Liver (tissue), 9 donors: ENCODE measurements around the gene FXYD4. TPM values are rescaled to one million over a fixed set of nuclear protein-coding genes. Genes with fewer than 3 reads are reported as not detected.

Source experiments
- DNase-seq: peaks from one replicate; pipeline ENCODE4 v3.0.0-alpha.2; 2017; ENCODE audit warnings: low spot score
- H3K27ac ChIP-seq, 2 donors: one replicate each; pipeline ENCODE4 v1.7.0; 2013; ENCODE audit warnings: inconsistent platforms in 2 of 2, low read length in 2 of 2, control low read depth in 1 of 2, low read depth in 1 of 2, mild to moderate bottlenecking in 1 of 2
- H3K27me3 ChIP-seq, 4 donors: one replicate each; pipeline versions ENCODE4 v1.6.1 to v1.7.0; 2013; ENCODE audit warnings: low read length in 3 of 4, inconsistent platforms in 1 of 4, mild to moderate bottlenecking in 1 of 4, moderate library complexity in 1 of 4; ENCODE audit not compliant: control insufficient read depth in 4 of 4, insufficient read depth in 4 of 4
- H3K36me3 ChIP-seq, 4 donors: one replicate each; pipeline versions ENCODE4 v1.6.1 to v1.7.0; 2013; ENCODE audit warnings: low read length in 3 of 4, mild to moderate bottlenecking in 3 of 4, low read depth in 1 of 4, moderate library complexity in 1 of 4; ENCODE audit not compliant: control insufficient read depth in 4 of 4, insufficient read depth in 3 of 4
- H3K4me1 ChIP-seq, 4 donors: one replicate each; pipeline versions ENCODE4 v1.6.1 to v1.7.0; 2013; ENCODE audit warnings: low read length in 3 of 4, mild to moderate bottlenecking in 3 of 4, moderate library complexity in 1 of 4; ENCODE audit not compliant: control insufficient read depth in 4 of 4, insufficient read depth in 4 of 4
- H3K4me3 ChIP-seq, 3 donors: one replicate each; pipeline versions ENCODE4 v1.6.1 to v1.7.0; 2013; ENCODE audit warnings: low read length in 3 of 3, control low read depth in 1 of 3, low read depth in 1 of 3, mild to moderate bottlenecking in 1 of 3
- H3K9ac ChIP-seq, 2 donors: one replicate each; pipeline ENCODE4 v1.7.0; 2013; ENCODE audit warnings: low read length in 2 of 2, mild to moderate bottlenecking in 2 of 2, moderate library complexity in 2 of 2, control low read depth in 1 of 2, low read depth in 1 of 2
- H3K9me3 ChIP-seq, 4 donors: one replicate each; pipeline versions ENCODE4 v1.6.1 to v1.7.0; 2013; ENCODE audit warnings: low read length in 3 of 4; ENCODE audit not compliant: control insufficient read depth in 4 of 4
- ATF3 ChIP-seq: IDR thresholded peaks from 2 replicates; pipeline ENCODE4 v1.6.1; 2016; ENCODE audit warnings: antibody characterized with exemption
- CTCF ChIP-seq: fragments of 150-350 bp; IDR thresholded peaks from 2 replicates; pipeline ENCODE4 v1.5.1; 2017; ENCODE audit warnings: improper control_type of control experiment, low read depth, low read length; ENCODE audit not compliant: missing input control
- EGR1 ChIP-seq, 2 donors: IDR thresholded peaks; 2 replicates each; pipeline ENCODE4 v1.6.1; 2016 to 2018; ENCODE audit warnings: antibody characterized with exemption in 2 of 2, low read depth in 2 of 2
- FOXA1 ChIP-seq: IDR thresholded peaks from 2 replicates; pipeline ENCODE4 v1.6.1; 2016; ENCODE audit warnings: antibody characterized with exemption
- GABPA ChIP-seq, 2 donors: IDR thresholded peaks in 1 of 2; conservative IDR thresholded peaks in 1 of 2; 2 replicates each; pipeline ENCODE4 v1.6.1; 2016; ENCODE audit warnings: antibody characterized with exemption in 2 of 2, mild to moderate bottlenecking in 1 of 2, moderate library complexity in 1 of 2
- HNF4G ChIP-seq: IDR thresholded peaks from 2 replicates; pipeline ENCODE4 v1.6.1; 2016; ENCODE audit warnings: antibody characterized with exemption
- JUND ChIP-seq, 2 donors: IDR thresholded peaks; 2 replicates each; pipeline ENCODE4 v1.6.1; 2016; ENCODE audit warnings: antibody characterized with exemption in 2 of 2
- NR2F2 ChIP-seq: IDR thresholded peaks from 2 replicates; pipeline ENCODE4 v1.6.1; 2016; ENCODE audit warnings: antibody characterized with exemption
- RAD21 ChIP-seq, 2 donors: IDR thresholded peaks; 2 replicates each; pipeline ENCODE4 v1.6.1; 2016; ENCODE audit warnings: antibody characterized with exemption in 2 of 2, mild to moderate bottlenecking in 2 of 2
- REST ChIP-seq: IDR thresholded peaks from 2 replicates; pipeline ENCODE4 v1.6.1; 2016; ENCODE audit warnings: antibody characterized with exemption, mild to moderate bottlenecking
- RXRA ChIP-seq, 2 donors: IDR thresholded peaks; 2 replicates each; pipeline ENCODE4 v1.6.1; 2017 to 2018; ENCODE audit warnings: antibody characterized with exemption in 2 of 2, mild to moderate bottlenecking in 1 of 2
- SP1 ChIP-seq: IDR thresholded peaks from 2 replicates; pipeline ENCODE4 v1.6.1; 2018; ENCODE audit warnings: antibody characterized with exemption, mild to moderate bottlenecking
- TAF1 ChIP-seq: conservative IDR thresholded peaks from 2 replicates; pipeline ENCODE4 v1.6.1; 2016; ENCODE audit warnings: antibody characterized with exemption, mild to moderate bottlenecking
- YY1 ChIP-seq: IDR thresholded peaks from 2 replicates; pipeline ENCODE4 v1.6.1; 2016; ENCODE audit warnings: antibody characterized with exemption, mild to moderate bottlenecking
- ZBTB33 ChIP-seq: IDR thresholded peaks from 2 replicates; pipeline ENCODE4 v1.6.1; 2016; ENCODE audit warnings: antibody characterized with exemption
- WGBS: extraction: QIAGEN DNeasy Blood & Tissue Kit; methylation state at CpG from one replicate; pipeline ENCODE4 v1.1.7; 2013; 5-methylcytosine and 5-hydroxymethylcytosine counted together
- polyA plus RNA-seq, 2 donors: library from polyadenylated mRNA; stranded (reverse) in 1 of 2; unstranded in 1 of 2; fragments of 200-250 nt in 1 of 2; fragments of >200 nt in 1 of 2; fragmentation: Nextera tagmentation in 1 of 2; extraction: Ambion mirVana in 1 of 2; gene quantifications; one replicate each; pipeline versions ENCODE4 v1.2.1 to v1.2.3, GENCODE V29; 2013 to 2015
- total RNA-seq, 2 donors: library from RNA; depleted of rRNA; stranded (reverse); fragments of >200 nt; gene quantifications; one replicate each; pipeline ENCODE4 v1.2.3, GENCODE V29; 2014
- donor health status: healthy.
- donor health status: healthy.
- donor health status: healthy.
- donor health status: healthy.
- donor health status: healthy.

The FXYD4 gene
- total and polyA plus RNA-seq, 4 donors = not detected

GRCh38 chr10:43339136-43339535, 32.3 kb upstream of the FXYD4 start:
- WGBS = 66% methylated on average over 11 of the region's 11 CpGs
- no peak for DNase-seq
- no peak for TF ChIP-seq SP1
- TF ChIP-seq HNF4G = no peak
- no peak for TF ChIP-seq RAD21 (IDR thresholded peaks at IDR 0.05)
- TF ChIP-seq GABPA (IDR thresholded peaks at IDR 0.05 in 1 of 2, conservative IDR thresholded peaks at IDR 0.05 in 1 of 2) = no peak
- no peak for TF ChIP-seq FOXA1
- TF ChIP-seq RXRA (IDR thresholded peaks at IDR 0.05) = no peak
- no peak for TF ChIP-seq YY1
- TF ChIP-seq NR2F2 = no peak
- TF ChIP-seq CTCF = no peak
- TF ChIP-seq JUND (IDR thresholded peaks at IDR 0.05) = no peak
- no peak for TF ChIP-seq ATF3

GRCh38 chr10:43340101-43340500, 31.3 kb upstream of the FXYD4 start:
- Histone ChIP-seq H3K9me3 (no peaks in the 10 kb centered on the region), H3K4me1 (no peaks in the 10 kb centered on the region)
- DNase-seq = no peak

More at GRCh38 chr10:43339136-43339535, 32.3 kb upstream of the FXYD4 start:
- Histone ChIP-seq H3K36me3 (no peaks in the 10 kb centered on the region), H3K27me3 (no peaks in the 10 kb centered on the region), H3K9ac (no peak overlapping the region), H3K4me3 (no peak overlapping the region), H3K27ac (no peak overlapping the region), H3K4me1 (no peaks in the 10 kb centered on the region), H3K9me3 (no peaks in the 10 kb centered on the region)

More at GRCh38 chr10:43340101-43340500, 31.3 kb upstream of the FXYD4 start:
- Histone ChIP-seq H3K27ac (no peak overlapping the region), H3K9ac (no peak overlapping the region), H3K4me3 (no peak overlapping the region), H3K27me3 (no peaks in the 10 kb centered on the region), H3K36me3 (no peaks in the 10 kb centered on the region)
- WGBS = 81% methylated on average over 6 of the region's 6 CpGs
- TF ChIP-seq TAF1 (no peak), GABPA (IDR thresholded peaks at IDR 0.05 in 1 of 2, conservative IDR thresholded peaks at IDR 0.05 in 1 of 2) (no peak), ZBTB33 (no peak), RXRA (IDR thresholded peaks at IDR 0.05) (no peak), EGR1 (IDR thresholded peaks at IDR 0.05; ENCODE audit: low read depth in 2 of 2) (no peak), REST (no peak), YY1 (no peak), ATF3 (no peak)
